IMR-90 (cell line): ENCODE measurements around the gene MOXD1.

Experiments used
- CEBPB ChIP-seq: IDR thresholded peaks from 2 replicates; pipeline ENCODE4 v1.6.1; 2012; ENCODE audit warnings: low read depth, low read length, improper control_type of control experiment
- CHD1 ChIP-seq: IDR thresholded peaks from 2 replicates; pipeline ENCODE4 v1.6.1; 2012; ENCODE audit warnings: low read depth, low read length, improper control_type of control experiment
- CTCF ChIP-seq: conservative IDR thresholded peaks from 2 replicates; pipeline ENCODE4 v1.5.1; 2012; ENCODE audit warnings: mild to moderate bottlenecking, low read depth, low read length, improper control_type of control experiment
- FOS ChIP-seq: fragments of 150-350 bp; IDR thresholded peaks from 2 replicates; pipeline ENCODE4 v1.6.1; 2016; ENCODE audit warnings: low read depth, low read length
- MAFK ChIP-seq: IDR thresholded peaks from 2 replicates; pipeline ENCODE4 v1.6.1; 2012; ENCODE audit warnings: low read depth, low read length, improper control_type of control experiment
- MAZ ChIP-seq: IDR thresholded peaks from 2 replicates; pipeline ENCODE4 v1.6.1; 2012; ENCODE audit warnings: low read depth, mild to moderate bottlenecking, low read length, improper control_type of control experiment, moderate library complexity, borderline replicate concordance
- MXI1 ChIP-seq: IDR thresholded peaks from 2 replicates; pipeline ENCODE4 v1.6.1; 2012; ENCODE audit warnings: low read depth, mild to moderate bottlenecking, low read length, moderate library complexity, borderline replicate concordance
- NFE2L2 ChIP-seq: fragments of 150-350 bp; IDR thresholded peaks from 2 replicates; pipeline ENCODE4 v1.6.1; 2016; ENCODE audit warnings: low read depth, mild to moderate bottlenecking, low read length
- POLR2A ChIP-seq: IDR thresholded peaks from 2 replicates; pipeline ENCODE4 v1.6.1; 2012; ENCODE audit warnings: mild to moderate bottlenecking, low read depth, low read length
- RAD21 ChIP-seq: IDR thresholded peaks from 2 replicates; pipeline ENCODE4 v1.6.1; 2012; ENCODE audit warnings: low read length, improper control_type of control experiment
- RFX5 ChIP-seq: IDR thresholded peaks from 2 replicates; pipeline ENCODE4 v1.8.0; 2012; ENCODE audit warnings: low read depth, mild to moderate bottlenecking, low read length, moderate library complexity
- SMC3 ChIP-seq: fragments of 150-350 bp; IDR thresholded peaks from 2 replicates; pipeline ENCODE4 v1.6.1; 2016; ENCODE audit warnings: low read depth, mild to moderate bottlenecking, antibody characterized with exemption, low read length, moderate library complexity
- USF2 ChIP-seq: fragments of 150-350 bp; IDR thresholded peaks from 2 replicates; pipeline ENCODE4 v1.6.1; 2017; ENCODE audit warnings: mild to moderate bottlenecking, antibody characterized with exemption, low read length, low read depth
- TF ChIP-seq, protein P1 (sequence below): fragments of 150-350 bp; IDR thresholded peaks from 2 replicates; pipeline ENCODE4 v1.6.1; 2016; ENCODE audit warnings: low read depth, mild to moderate bottlenecking, low read length, moderate library complexity, borderline replicate concordance

DNA sequence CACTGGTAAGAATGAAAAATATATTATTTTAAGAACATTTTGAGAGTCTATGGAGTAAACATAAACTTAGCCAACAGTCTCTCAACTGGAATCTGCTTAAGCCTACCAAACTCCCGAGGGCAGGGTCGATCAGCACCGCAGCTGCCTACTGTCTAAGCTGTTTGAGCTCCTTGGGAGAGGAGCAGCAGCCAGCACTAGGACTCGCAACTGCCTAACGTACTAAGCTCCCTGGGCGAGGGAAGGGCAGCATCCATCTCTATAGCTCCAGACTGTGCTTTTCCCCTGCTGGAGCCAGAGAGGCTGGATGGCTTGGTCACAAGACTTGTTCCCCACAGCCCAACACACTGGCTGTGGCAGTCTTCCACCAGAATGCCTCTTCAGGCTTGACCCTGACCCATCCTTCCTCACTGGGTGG lies 96.4 kb downstream of the MOXD1 start:
- TF ChIP-seq SMC3 (no peak), RAD21 (no peak), RFX5 (no peak), POLR2A (no peak), USF2 (no peak), MAZ (no peak), CTCF (no peak), MAFK (no peak), CEBPB (no peak), CHD1 (no peak), MXI1 (no peak), FOS (no peak), NFE2L2 (no peak)
- TF ChIP-seq, protein P1, sequence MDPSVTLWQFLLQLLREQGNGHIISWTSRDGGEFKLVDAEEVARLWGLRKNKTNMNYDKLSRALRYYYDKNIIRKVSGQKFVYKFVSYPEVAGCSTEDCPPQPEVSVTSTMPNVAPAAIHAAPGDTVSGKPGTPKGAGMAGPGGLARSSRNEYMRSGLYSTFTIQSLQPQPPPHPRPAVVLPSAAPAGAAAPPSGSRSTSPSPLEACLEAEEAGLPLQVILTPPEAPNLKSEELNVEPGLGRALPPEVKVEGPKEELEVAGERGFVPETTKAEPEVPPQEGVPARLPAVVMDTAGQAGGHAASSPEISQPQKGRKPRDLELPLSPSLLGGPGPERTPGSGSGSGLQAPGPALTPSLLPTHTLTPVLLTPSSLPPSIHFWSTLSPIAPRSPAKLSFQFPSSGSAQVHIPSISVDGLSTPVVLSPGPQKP = no peak
